Caco-2 (cell line): ENCODE data around the gene GCG. TPM values are rescaled to one million over a fixed set of nuclear protein-coding genes. Genes with fewer than 3 reads are reported as not detected.

ENCODE experiments used
- BruUV-seq: library from RNA; stranded (reverse); fragments of 400-500 nt; replicated peaks from 2 replicates; lab custom pipeline; 2021; lab: Mats Ljungman, UMichigan
- CTCF ChIA-PET: fragments of 300-600 bp; sonication (Branson Sonifier 250); formaldehyde crosslinking; loops from one replicate; lab custom pipeline; 2022; ENCODE audit warnings: antibody characterized with exemption; lab: Charles Lee
- POLR2A ChIA-PET: fragments of 300-600 bp; sonication (Branson Sonifier 250); formaldehyde crosslinking; loops from one replicate; lab custom pipeline; 2022; ENCODE audit warnings: antibody characterized with exemption; lab: Charles Lee
- DNase-seq, 2 experiments: peaks; one replicate each; pipeline versions ENCODE4 v3.0.0 to v3.0.0-alpha.2; 2020 to 2022
- H3K27me3 ChIP-seq: replicated peaks from 2 replicates; pipeline ENCODE4 v1.6.0; 2011; ENCODE audit warnings: low read length; ENCODE audit not compliant: control insufficient read depth, insufficient read depth
- H3K36me3 ChIP-seq: 2 replicates; pipeline ENCODE4 v1.5.1; 2011; ENCODE audit warnings: low read length; ENCODE audit not compliant: control insufficient read depth, insufficient read depth
- H3K4me1 ChIP-seq: fragments of 250-450 bp; sonication (Bioruptor Pico); 2 replicates; pipeline ENCODE4 v1.5.1; 2020; ENCODE audit warnings: mild to moderate bottlenecking
- H3K4me3 ChIP-seq: 2 replicates; pipeline ENCODE4 v1.5.1; 2011; ENCODE audit warnings: low read depth, mild to moderate bottlenecking, control low read depth, low read length
- H3K9me3 ChIP-seq: fragments of 250-450 bp; sonication (Bioruptor Pico); 2 replicates; pipeline ENCODE4 v1.5.1; 2020; ENCODE audit warnings: mild to moderate bottlenecking, moderate library complexity
- H3K27ac Mint-ChIP-seq: one replicate; pipeline ENCODE4 v1.8.0; 2022; ENCODE audit warnings: mixed read lengths; ENCODE audit not compliant: unreplicated experiment
- H3K27me3 Mint-ChIP-seq: one replicate; pipeline ENCODE4 v1.8.0; 2022; ENCODE audit warnings: mixed read lengths; ENCODE audit not compliant: insufficient read depth, unreplicated experiment
- H3K36me3 Mint-ChIP-seq: one replicate; pipeline ENCODE4 v1.8.0; 2022; ENCODE audit warnings: mild to moderate bottlenecking, mixed read lengths; ENCODE audit not compliant: insufficient read depth, unreplicated experiment
- H3K4me1 Mint-ChIP-seq: one replicate; pipeline ENCODE4 v1.8.0; 2022; ENCODE audit warnings: low read depth, mixed read lengths; ENCODE audit not compliant: unreplicated experiment
- H3K4me3 Mint-ChIP-seq: one replicate; pipeline ENCODE4 v1.8.0; 2022; ENCODE audit warnings: mild to moderate bottlenecking, moderate library complexity, mixed read lengths; ENCODE audit not compliant: unreplicated experiment
- H3K9me3 Mint-ChIP-seq: one replicate; pipeline ENCODE4 v1.8.0; 2022; ENCODE audit warnings: mixed read lengths; ENCODE audit not compliant: unreplicated experiment
- CTCF ChIP-seq, 2 experiments: fragments of 200-600 bp in 1 of 2; IDR thresholded peaks; 1 replicate in 1 of 2; 2 replicates in 1 of 2; pipeline versions ENCODE4 v1.5.1 to v1.8.0; 2011 to 2022; ENCODE audit warnings: antibody characterized with exemption in 1 of 2, control low read depth in 1 of 2, inconsistent platforms in 1 of 2, low read depth in 1 of 2, low read length in 1 of 2, mild to moderate bottlenecking in 1 of 2, moderate library complexity in 1 of 2; ENCODE audit not compliant: insufficient read depth in 1 of 2, severe bottlenecking in 1 of 2, unreplicated experiment in 1 of 2
- intact Hi-C: fragments of 100-400 bp; cut with micrococcal nuclease; formaldehyde crosslinking; loops from one replicate; pipeline ENCODE4 v1.10.0; 2022; ENCODE audit not compliant: unreplicated experiment
- total RNA-seq: library from RNA; stranded (reverse); gene quantifications from 2 replicates; pipeline ENCODE4 v1.2.3, GENCODE V29; 2022

Gene GCG
- total RNA-seq, 1 experiment from 2014 or later = not detected

- H3K9me3 ChIP-seq = no peaks in the 10 kb centered on the region
- intact Hi-C loops = no loop called here
- no TSS peak for BruUV-seq
- H3K4me3 ChIP-seq = no peak overlapping the region
- no peaks in the 10 kb centered on the region for H3K27me3 ChIP-seq
- no peaks in the 10 kb centered on the region for H3K36me3 ChIP-seq
- Mint-ChIP-seq H3K9me3 (no peaks in the 10 kb centered on the region), H3K27ac (no peak overlapping the region), H3K4me3 (no peak overlapping the region), H3K4me1 (no peaks in the 10 kb centered on the region), H3K36me3 (no peaks in the 10 kb centered on the region), H3K27me3 (peaks cover 4% of the 10 kb centered on the region)
- CTCF ChIA-PET = no interaction called here
- no peak for TF ChIP-seq CTCF (IDR thresholded peaks at IDR 0.05; ENCODE audit: insufficient read depth in 1 of 2, low read depth in 1 of 2, low read length in 1 of 2, severe bottlenecking in 1 of 2, unreplicated experiment in 1 of 2)
- no peaks in the 10 kb centered on the region for H3K4me1 ChIP-seq
- no peak for DNase-seq
- POLR2A ChIA-PET = no interaction called here
These were observed 23.7 kb upstream of the GCG start for GRCh38 chr2:162175714-162176113.

GRCh38 chr2:162174746-162175145 lies 22.7 kb upstream of the GCG start:
- no peak for DNase-seq
- CTCF ChIA-PET = no interaction called here
- H3K4me1 Mint-ChIP-seq = no peaks in the 10 kb centered on the region
- Histone ChIP-seq H3K27me3 (no peaks in the 10 kb centered on the region), H3K4me1 (no peaks in the 10 kb centered on the region), H3K4me3 (no peak overlapping the region), H3K36me3 (no peaks in the 10 kb centered on the region), H3K9me3 (no peaks in the 10 kb centered on the region)
- intact Hi-C loops = no loop called here
- H3K27me3 Mint-ChIP-seq = no peaks in the 10 kb centered on the region
- no peaks in the 10 kb centered on the region for H3K36me3 Mint-ChIP-seq
- H3K9me3 Mint-ChIP-seq = no peaks in the 10 kb centered on the region
- no peak overlapping the region for H3K27ac Mint-ChIP-seq
- no peak for TF ChIP-seq CTCF (IDR thresholded peaks at IDR 0.05; ENCODE audit: insufficient read depth in 1 of 2, low read depth in 1 of 2, low read length in 1 of 2, severe bottlenecking in 1 of 2, unreplicated experiment in 1 of 2)
- BruUV-seq = no TSS peak
- H3K4me3 Mint-ChIP-seq = no peak overlapping the region
- POLR2A ChIA-PET = no interaction called here

GRCh38 chr2:162172802-162173370 lies 20.8 kb upstream of the GCG start:
- CTCF ChIA-PET = no interaction called here
- Histone ChIP-seq H3K27me3 (no peaks in the 10 kb centered on the region), H3K36me3 (no peaks in the 10 kb centered on the region), H3K4me1 (no peaks in the 10 kb centered on the region), H3K4me3 (no peak overlapping the region), H3K9me3 (no peaks in the 10 kb centered on the region)
- intact Hi-C loops = no loop called here
- Mint-ChIP-seq H3K9me3 (no peaks in the 10 kb centered on the region), H3K27me3 (no peaks in the 10 kb centered on the region), H3K4me1 (no peaks in the 10 kb centered on the region), H3K27ac (no peak overlapping the region), H3K4me3 (no peak overlapping the region), H3K36me3 (no peaks in the 10 kb centered on the region)
- POLR2A ChIA-PET = interaction anchor here (0.6 kb wide), 1 partner anchor 30 kb away, joined by 3 read pairs; no protein-coding TSS in a partner anchor
- no peak for TF ChIP-seq CTCF (IDR thresholded peaks at IDR 0.05; ENCODE audit: insufficient read depth in 1 of 2, low read depth in 1 of 2, low read length in 1 of 2, severe bottlenecking in 1 of 2, unreplicated experiment in 1 of 2)
- no TSS peak for BruUV-seq
- DNase-seq = no peak
